DOHH2 (cell line): ENCODE results near the gene CERS6.

Experiments used
- EZH2phosphoT487 ChIP-seq: fragments of 200-600 bp; sonication (generic); IDR thresholded peaks from 2 replicates; pipeline ENCODE4 v1.6.1; 2017; ENCODE audit warnings: borderline replicate concordance, mild to moderate bottlenecking, antibody characterized with exemption, low read length, moderate library complexity, mixed read lengths
- TF ChIP-seq, protein P1 (sequence below): fragments of 200-600 bp; sonication (generic); IDR thresholded peaks from one replicate; pipeline ENCODE4 v1.5.1; 2014; ENCODE audit warnings: antibody characterized with exemption, mild to moderate bottlenecking, low read depth, low read length; ENCODE audit not compliant: poor library complexity, severe bottlenecking

GRCh38 chr2:168601741-168602140, 145.7 kb downstream of the CERS6 start:
- TF ChIP-seq, protein P1, sequence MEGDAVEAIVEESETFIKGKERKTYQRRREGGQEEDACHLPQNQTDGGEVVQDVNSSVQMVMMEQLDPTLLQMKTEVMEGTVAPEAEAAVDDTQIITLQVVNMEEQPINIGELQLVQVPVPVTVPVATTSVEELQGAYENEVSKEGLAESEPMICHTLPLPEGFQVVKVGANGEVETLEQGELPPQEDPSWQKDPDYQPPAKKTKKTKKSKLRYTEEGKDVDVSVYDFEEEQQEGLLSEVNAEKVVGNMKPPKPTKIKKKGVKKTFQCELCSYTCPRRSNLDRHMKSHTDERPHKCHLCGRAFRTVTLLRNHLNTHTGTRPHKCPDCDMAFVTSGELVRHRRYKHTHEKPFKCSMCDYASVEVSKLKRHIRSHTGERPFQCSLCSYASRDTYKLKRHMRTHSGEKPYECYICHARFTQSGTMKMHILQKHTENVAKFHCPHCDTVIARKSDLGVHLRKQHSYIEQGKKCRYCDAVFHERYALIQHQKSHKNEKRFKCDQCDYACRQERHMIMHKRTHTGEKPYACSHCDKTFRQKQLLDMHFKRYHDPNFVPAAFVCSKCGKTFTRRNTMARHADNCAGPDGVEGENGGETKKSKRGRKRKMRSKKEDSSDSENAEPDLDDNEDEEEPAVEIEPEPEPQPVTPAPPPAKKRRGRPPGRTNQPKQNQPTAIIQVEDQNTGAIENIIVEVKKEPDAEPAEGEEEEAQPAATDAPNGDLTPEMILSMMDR, result no peak
- no peak for TF ChIP-seq EZH2phosphoT487
